Astrocyte of the spinal cord (primary cell): ENCODE results near the gene ZNF280C.

Source experiments
- DNase-seq: peaks from one replicate; pipeline ENCODE4 v3.0.0; 2011; ENCODE audit warnings: low read depth, low spot score
- H3K4me3 ChIP-seq: 2 replicates; pipeline ENCODE4 v1.5.1; 2011; ENCODE audit warnings: low read depth, mild to moderate bottlenecking, low read length, moderate library complexity
- CTCF ChIP-seq: IDR thresholded peaks from 2 replicates; pipeline ENCODE4 v1.5.1; 2012; ENCODE audit warnings: low read depth, mild to moderate bottlenecking, low read length, inconsistent platforms
- in situ Hi-C: cut with HindIII; loops from 2 replicates; pipeline ENCODE4 v1.10.0; 2017; ENCODE audit warnings: low sequenced_read_pairs

ZNF280C gene

DNA sequence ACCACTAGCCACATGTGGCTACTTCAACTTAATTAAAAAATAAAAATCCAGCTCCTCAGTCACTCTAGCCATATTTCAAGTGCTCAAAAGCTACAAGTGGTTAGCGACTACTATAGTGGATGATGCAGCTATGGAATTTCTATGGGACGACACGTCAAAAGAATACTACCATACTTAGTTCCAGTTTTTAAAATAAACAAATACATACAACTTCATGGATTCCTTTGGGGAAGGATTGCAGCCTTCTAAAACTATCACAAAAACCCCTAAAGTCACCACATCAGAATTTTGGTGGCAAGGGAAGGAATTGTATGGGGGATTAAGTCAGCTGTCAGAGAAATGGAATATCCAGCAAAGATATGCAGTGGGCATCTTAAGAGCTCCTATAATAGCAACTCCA is 6.5 kb downstream of the ZNF280C start:
- no peak overlapping the region for H3K4me3 ChIP-seq
- no peak for DNase-seq
- in situ Hi-C loops, result no loop called here
- no peak for TF ChIP-seq CTCF

DNA sequence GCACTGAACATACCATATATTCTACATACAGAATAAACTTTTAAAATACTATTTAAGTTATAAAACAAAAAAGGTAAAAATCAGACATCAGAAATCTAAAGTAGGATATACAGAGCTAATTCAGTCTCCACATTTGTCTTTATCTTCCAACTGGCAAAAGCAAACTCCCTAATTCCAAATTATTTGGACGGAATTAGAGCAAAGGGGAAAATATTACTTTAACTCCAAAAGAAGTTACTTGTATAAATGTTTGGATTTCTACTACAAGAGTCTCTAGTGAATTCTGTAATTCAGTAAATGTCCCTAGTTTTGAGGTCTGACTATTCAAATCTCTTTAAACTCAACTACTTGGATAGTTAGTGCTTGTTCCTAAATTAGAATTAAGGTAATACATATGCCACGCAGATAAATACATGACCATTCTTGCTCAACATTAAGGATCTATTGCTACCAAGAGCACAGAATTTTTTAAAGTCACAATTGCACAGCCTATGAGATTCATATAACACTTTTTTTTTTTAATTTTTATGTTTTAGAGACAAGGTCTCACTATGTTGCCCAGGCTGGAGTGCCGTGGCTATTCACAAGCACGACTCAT is 7.3 kb downstream of the ZNF280C start:
- in situ Hi-C loops, result no loop called here
- no peak for DNase-seq

DNA sequence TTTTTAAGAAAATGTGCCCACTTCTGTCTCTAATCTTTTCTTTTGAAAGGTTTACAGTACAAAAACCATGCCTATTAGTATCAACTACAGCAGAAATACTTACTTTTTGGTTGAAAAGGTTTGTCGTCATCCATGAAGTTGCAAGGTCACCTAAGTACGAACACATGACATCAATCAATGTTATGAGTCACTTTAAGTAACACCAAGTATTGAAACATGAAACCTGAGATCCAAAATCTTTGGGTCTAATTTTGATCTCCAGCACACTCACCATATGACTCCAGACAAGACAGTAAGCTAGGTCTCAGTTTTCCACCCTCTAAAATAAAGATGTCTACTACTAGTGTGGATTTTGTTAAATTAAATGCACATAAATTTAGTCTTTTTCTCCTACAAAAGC is 8.4 kb downstream of the ZNF280C start:
- in situ Hi-C loops, result no loop called here

More for the DNA sequence above, 7.3 kb downstream of the ZNF280C start:
- H3K4me3 ChIP-seq, result no peak overlapping the region
- no peak for TF ChIP-seq CTCF

GRCh38 chrX:130253916-130254315 is 14.8 kb downstream of the ZNF280C start:
- no peak for TF ChIP-seq CTCF
- H3K4me3 ChIP-seq, result no peak overlapping the region
- DNase-seq, result no peak
- in situ Hi-C loops, result no loop called here

More for the DNA sequence above, 8.4 kb downstream of the ZNF280C start:
- H3K4me3 ChIP-seq, result no peak overlapping the region
- TF ChIP-seq CTCF, result no peak
- DNase-seq, result no peak

DNA sequence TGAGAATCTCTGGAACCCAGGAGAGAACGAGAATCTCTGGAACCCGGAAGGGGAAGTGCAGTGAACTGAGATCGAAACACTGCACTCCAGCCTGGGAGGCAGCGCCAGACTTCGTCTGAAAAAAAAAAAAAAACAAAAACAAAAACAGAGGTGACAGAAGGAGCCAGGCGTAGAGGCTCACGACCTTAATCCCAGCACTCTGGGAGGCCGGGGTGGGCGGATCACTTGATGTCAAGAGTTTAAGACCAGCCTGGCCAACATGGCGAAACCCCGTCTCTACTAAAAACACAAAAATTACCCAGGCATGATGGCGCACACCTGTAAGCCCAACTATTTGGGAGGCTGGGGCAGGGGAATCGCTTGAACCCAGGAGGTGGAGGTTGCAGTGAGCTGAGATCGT is 17.0 kb downstream of the ZNF280C start:
- in situ Hi-C loops, result no loop called here
- no peak for TF ChIP-seq CTCF
- no peak overlapping the region for H3K4me3 ChIP-seq
- DNase-seq, result no peak

GRCh38 chrX:130247996-130248395 is 20.7 kb downstream of the ZNF280C start:
- no peak for TF ChIP-seq CTCF
- H3K4me3 ChIP-seq, result no peak overlapping the region
- in situ Hi-C loops, result no loop called here
- no peak for DNase-seq

DNA sequence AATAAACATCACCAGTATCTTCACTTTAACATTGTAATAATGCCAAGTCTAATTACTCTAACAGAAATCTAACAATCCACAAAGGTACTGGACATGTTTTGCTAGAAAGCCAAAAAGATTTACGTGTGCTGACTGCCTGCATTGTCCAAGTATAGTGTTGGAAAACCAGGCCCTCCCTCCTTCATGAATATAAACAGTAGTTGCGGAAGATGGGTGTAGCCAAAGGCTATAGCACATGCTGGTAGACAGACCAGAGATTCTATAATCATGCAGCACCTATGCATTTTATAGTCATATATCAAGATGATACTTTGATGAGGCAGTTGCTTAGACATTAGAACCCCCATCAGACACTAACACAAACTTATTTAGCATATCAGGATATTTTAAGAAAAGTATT is 22.6 kb downstream of the ZNF280C start:
- no peak for TF ChIP-seq CTCF
- DNase-seq, result no peak
- no peak overlapping the region for H3K4me3 ChIP-seq
- in situ Hi-C loops, result no loop called here
